HG03575 (cell line): ENCODE results near the gene ZNF764.
"Not testable (repeated sequence)": the region's sequence is repeated elsewhere in the genome, so short reads cannot be mapped to it uniquely, and the experiment has no call there.

ENCODE experiments used
- ATAC-seq: cut with Tn5 transposase; IDR thresholded peaks from one replicate; pipeline ENCODE4 v1.9.1; 2021; ENCODE audit not compliant: unreplicated experiment, insufficient number of reproducible peaks, low FRiP score; ENCODE audit errors: extremely low read depth

The ZNF764 gene

DNA sequence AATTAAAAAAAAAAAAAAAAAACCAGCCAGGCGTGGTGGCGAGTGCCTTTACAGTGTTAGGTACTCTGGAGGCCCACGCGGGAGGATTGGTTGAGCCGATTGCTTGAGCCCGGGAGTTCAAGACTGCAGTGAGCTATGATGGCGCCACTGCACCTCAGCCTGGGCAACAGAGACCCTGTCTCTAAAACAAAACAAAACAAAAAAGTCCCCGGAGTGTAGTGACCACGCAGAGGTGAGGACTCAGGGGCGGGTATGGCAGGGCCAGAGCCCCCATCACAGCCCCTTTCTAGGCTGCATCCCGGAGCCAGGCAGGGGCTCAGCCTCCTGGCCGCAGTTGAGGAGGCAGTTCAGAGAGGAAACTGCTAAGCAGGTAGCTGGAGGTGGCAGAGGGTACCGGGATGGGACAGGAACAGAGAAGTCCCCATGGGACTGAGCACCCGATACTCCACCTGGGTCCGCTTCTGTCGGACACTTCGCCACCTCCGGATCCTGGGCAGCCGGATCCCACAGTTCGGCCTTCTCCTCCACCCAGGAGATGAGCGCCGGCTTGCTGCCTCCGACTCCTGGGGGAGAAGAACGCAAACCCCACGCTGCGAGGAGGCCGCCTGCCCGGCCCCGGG lies 24.3 kb downstream of the ZNF764 start:
- ATAC-seq, result no peak

DNA sequence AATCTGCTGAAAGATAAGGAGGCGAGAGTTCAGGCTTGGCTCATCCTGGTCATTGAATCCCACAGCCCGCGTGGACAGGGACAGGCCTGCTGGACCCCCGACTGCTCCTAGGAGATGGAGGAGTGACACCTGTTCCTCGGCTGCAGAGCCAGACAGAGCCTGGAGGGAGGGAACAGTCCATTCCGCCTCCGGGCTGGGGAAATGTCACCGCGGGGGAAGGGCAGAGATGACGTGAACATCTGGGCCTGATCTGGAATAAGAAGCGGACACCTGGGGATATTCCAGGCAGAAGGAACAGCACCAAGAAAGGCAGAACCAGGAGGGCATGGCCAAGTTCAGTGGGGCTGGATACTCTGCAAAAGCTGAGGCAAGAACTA lies 25.0 kb downstream of the ZNF764 start:
- ATAC-seq, result no peak

DNA sequence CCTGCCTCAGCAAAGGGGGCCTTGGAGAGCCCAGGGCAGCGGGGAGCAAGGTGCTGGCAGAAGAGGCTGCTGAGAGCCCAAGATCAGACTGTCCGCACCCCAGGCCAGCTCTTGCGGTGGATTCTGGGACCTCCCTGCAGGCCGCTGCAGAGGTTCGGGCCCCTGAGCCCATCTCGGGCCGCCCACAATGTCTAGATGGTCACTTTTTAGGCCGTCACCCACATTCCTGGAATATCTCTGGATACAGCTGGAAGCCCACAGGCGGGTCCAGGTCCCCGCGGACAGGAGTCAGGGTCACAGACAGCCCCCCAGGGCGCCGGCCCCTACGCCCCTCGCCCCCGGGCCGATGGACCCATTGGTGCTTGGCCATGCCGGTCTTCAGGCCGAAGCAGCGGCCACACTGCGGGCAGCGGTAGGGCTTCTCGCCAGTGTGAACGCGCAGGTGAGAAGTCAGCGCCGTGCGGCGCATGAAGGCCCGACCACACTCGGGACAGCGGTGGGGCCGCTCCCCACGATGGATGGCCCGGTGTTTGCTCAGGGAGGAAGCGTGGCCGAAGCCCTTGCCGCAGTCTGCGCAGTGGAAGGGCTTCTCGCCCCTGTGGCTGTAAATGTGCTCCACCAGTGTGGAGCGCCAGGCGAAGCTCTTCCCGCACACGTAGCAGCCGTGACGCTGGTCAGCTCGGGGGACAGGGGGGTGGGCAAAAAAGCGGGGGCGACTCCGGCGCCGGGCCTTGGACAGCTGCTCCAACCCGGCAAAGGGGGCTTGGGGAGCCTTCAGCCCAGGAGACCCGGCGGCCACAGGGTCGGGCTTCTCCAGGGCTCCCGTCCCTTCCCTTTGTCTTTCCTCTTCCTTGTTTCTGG lies 25.7 kb downstream of the ZNF764 start:
- no peak for ATAC-seq

DNA sequence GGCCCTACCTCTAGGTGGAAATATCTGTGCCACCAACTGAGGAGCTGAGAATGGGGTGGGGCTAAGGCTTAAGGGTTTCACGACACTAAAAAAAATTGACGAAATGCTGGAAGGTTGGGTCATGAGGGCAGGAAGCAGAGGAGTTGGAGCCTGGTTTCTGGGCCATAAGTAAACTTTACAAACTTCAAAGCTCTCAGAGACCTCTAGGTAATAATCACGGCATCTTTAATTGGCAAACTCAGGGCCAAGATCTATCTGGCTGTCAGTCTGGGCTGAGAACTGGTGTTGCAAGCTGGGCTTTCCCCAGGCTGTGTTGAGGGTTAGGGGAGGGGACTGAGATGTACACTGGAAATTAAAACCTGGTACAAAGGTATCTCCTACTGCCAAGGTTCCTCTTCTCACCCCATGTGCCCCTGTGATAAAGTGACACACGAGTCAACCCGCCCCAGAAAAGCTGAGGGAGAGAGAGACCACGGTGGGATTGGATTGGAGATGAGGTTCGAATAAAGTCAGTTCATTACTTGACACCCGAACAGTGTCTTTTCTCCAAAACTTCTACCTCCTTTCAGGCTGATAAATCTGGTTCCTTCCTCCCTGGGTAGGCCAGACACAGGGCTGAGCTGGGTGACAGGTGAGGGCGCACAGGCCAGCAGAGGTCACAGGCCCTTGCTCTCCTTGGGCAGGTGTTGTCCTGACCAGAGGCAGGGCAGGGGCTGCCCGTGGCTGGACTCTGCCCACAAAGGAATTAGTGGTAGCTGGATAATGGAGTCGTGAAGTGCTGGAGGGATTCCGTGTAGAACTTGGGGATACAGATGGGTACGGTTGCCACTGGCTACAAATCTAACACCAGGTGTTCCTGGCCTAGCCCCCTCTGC lies 27.8 kb downstream of the ZNF764 start:
- no peak for ATAC-seq

DNA sequence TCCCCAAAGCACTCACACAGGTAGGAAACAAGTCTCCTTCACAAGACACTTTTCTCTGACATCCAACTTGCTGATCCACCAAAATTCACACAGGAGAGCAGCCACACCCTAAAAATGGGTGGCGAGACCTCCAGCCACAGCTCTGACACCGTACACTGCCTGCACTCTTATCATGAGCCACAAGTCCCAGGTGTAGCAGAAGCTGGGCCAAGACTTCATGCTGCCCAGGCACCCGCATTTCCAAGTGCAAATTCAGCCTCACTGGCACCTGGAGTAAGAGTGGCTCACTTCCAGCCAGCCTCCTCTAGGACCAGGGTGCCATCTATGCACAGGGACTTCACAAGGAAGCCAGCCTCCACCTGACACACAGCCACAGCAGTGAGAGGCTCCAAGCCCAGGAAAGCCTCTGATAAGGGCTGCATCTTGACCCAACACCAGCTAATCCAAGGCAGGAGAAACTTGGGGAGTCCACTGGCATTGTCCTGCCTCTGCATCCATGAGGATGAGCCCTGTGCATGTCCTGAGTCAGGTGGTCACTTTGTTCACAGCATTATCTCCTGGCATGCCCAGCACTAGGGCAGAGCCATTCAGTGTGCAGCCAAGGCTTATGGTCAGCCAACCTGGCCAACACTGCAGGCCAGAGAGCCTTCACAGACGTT lies 29.2 kb downstream of the ZNF764 start:
- no peak for ATAC-seq

DNA sequence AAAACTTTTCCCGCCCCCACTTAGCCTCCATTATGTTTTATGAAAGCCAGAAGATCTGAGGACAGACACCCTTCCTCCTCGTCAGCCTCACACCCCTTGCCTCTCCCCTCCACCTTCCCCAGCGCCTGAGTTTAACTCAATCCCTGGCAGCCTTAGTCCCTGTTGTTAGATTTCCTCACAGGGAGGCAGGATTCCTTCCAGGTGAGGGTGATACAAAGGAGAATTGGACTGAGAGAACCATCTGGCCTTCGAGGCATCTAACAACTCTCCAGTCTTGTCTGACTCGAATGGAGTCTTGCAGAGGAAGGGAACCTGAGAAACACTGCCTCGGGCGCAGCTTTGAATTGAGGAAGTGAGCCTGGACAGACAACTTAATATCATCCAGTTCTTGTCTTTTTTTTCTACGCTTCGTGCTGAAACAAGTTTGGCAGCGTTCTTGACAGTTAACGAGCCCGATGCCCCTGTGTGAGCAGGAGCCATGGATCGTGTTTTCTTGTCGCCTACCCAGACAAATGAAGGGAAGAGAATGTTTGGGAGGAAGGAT lies 30.5 kb downstream of the ZNF764 start:
- no peak for ATAC-seq

DNA sequence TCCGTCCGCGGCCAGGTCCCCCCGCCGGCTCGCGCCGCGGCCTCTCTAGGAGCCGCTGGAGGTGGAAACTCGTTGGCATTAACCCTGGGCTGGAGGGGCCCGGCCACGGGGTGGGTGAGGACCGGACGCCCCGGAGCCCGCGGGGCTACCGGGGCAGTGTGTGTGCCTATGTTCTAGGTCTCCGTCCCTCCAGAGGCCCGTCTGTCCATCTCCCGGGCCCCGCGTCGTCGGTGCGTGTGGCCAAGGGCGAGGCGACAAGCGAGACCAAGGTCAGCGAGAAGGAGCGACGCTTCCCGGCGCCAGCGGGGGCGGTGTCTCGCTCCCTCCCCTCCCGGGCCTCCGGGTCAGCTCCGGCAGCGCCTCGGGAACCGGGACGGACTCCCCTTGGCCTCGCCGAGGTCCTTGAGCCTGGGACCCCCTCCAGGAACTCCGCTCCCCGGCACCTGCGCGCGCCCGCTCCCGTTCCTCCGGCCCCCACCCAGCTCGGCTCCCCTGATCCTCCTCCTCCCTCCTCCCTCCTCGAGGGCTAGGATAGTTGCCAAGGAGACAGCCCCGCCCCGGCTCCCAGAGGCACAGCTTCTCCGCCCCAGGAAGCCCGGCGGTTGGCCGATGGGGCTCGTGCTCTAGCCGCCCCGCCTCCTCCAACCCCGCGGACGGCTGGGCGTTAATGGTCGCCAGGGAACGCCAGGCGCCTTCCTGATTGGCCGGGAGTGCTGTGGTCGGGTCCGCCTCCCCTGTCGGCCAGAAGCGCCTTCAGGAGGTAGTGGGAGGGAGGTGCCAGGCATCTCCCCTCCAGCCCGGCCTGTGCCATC lies 31.1 kb downstream of the ZNF764 start:
- no peak for ATAC-seq

DNA sequence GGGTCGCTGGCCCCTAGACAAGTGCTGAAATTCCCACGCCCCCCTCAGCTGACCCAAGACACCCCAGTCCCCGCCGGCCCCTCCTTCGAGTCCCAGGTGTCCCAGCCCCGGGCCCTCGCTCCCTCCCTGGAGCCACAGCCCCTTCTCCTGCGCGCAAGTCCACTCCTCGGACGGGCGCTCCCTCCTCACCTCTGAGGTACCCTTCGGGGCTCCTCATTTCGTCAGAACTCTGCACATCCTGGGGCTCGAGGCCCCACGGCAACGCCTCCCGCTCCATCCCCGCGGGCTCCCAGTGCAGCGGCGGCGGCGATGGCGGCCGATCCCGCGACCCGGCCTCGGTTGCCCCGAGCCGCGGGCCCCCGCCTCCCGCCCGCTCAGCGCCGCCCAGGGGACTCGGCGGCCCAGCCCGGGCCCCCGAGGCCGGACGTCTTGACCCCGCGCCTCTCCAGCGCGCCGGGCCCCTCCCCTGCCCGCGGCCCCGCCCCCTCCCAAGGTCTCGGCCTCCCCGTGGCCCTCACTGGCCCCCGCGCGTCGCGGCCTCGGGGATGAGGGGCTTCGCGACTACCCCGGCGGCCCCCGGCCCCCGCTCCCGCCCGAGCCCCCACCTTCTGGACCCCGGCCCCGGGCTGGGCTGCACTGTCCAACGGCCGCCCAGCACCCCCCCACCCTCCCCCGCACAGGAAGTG lies 31.9 kb downstream of the ZNF764 start, which contains the start of gene ZNF768:
ZNF768 (minus strand) TSS at position 430 of the 686 bp plus-strand sequence; CDS start at position 277, 153 bp downstream.
- no peak for ATAC-seq

DNA sequence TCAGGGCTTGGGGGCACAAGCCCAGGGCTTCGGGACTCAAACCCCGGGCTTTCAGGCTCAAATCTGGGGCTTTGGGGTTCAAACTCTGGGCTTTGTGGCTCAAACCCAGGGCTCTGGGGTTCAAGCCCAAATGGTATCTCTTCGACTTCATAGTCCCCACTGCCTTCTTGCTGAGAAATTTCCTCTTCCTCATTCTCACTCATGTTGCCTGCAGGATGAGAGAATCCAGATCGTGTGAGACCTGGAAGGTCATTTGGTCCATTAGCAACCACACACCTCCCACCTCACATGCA lies 32.4 kb downstream of the ZNF764 start:
- no peak for ATAC-seq

DNA sequence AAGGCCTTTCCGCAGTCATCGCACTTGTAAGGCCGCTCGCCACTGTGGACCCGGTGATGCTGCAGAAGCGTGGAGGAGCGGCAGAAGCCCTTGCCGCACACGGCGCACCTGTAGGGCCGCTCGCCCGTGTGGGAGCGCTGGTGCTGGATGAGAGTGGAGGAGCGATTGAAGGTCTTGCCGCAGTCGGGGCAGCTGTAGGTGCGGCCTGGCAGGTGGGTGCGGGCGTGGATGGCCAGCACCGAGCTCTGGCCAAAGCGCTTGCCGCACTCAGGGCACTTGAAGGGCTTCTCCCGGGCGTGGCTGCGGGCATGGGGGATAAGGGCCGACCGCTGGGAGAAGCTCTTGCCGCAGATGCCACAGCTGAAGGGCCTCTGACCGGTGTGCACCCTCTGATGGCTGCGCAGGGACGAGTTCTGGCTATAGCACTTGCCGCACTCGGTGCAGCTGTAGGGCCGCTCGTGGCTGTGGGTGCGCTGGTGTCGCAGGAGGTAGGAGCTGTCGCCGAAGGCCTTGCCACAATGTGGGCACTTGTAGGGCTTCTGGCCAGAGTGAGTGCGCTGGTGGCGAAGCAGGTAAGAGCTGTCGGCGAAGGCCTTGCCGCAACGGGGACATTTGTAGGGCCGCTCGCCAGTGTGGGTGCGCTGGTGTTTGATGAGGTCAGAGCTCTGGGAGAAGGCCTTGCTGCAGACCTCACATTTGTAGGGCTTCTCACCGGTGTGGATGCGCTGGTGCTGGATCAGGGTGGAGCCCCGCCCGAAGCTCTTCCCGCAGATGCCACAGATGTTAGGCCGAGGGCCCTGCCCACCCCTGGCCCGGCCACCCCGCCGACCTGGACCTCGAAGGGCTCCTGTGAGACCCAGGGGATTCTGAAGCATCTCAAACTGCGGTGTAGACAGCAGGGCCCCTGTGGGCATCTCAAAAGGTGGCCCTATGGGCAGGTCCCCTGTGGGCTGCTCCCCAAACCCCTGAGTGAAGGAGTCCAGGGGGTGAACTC lies 33.3 kb downstream of the ZNF764 start:
- no peak for ATAC-seq

DNA sequence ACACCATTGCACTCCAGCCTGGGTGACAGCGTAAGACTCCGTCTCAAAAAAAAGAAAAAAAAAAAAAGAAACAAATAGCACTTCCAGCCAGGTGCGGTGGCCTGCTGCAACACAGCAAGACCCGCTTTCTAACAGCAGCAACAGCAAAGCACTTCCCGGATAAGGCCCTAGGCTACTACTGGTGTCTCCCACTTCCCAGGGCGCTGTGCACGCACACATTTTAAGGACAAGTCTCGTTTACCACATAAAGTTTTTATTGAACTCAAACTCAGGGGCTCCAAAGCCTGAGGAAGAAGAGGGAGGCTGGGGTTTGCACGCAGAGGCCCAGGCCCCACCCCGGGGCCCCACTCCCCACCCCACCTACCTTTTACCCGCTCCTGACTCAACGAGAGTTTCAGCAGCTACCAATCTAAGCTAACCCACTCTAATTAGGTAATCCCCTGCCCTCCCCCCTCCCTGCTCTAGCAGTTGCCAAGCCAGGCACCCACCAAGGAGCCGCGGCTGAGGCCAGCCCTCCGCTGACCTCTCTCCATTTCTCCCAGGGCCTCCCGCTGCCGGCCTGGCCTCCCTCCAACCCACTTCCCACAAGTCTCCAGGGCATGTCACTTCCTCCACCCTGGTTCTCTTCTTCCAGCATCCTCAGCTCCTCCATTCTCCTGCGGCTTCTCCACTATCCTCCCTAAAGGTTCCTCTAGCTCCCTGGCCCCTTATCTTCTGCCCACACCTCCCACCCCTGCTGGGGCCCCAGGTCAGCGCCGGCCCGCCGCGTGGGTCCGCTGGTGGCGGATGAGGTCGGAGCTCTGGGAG lies 34.2 kb downstream of the ZNF764 start:
- ATAC-seq, result no peak

DNA sequence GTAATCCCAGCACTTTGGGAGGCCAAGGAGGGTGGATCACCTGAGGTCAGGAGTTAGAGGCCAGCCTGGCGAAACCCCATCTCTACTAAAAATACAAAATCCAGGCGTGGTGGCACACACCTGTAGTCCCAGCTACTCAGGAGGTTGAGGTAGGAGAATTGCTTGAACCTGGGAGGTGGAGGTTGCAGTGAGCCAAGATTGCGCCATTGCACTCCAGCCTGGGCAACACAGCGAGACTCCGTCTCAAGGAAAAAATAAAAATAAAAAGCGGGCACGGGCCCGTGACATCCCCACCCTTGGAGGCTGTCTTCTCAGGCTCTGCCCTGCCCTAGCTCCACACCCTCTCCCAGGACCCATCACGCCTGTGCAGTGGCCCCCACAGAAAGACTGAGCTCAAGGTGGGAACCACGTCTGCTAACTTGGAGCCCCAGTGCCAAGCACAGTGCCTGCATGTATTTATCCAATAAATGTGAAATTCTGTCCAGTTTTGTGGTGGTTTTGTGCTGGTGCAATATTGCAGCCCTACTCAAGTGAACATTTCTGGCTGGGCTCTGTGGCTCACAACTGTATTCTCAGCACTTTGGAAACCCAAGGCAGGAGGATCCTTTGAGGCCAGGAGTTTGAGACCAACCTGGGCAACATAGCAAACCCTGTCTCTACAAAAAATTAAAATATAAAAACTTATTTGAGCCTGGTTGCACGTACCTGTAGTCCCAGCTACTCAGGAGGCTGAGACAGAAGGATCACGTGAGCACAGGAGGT lies 35.3 kb downstream of the ZNF764 start:
- not testable (repeated sequence) for ATAC-seq

DNA sequence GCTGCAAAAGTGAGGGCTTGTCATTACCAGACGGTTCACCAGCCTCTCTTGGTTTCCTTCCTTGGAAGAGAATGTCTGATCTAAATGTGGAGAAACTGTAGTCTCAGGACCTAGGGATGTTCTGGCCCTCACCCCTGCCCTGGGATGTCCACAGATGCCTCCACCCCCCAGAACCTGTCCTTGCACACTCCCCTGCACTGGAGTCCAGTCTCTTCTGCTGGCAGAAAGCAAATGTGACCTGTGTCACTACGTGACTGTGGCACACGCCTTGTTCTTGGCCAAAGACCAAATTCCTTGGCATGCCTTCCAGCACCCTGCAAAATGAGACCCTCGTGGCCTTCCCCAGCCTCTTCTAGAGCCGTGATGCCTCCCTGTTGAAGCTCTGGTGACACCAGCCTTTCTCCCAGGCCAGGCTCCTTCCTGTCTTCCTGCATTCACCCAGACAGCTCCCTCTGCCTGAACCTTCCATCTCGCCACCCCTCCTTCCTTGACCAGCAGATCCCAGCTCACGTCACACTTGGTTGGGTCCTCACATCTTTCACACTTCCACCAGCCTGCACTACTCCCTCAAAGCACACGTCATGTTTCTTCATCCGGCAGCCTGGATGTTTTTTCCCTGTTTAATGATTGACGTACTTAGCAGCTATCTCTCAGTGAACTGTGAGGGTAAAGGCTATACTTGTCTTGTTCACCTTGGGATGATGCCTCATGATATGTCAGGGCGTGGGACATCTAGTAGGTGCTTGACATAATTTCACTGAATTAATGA lies 36.1 kb downstream of the ZNF764 start:
- no peak for ATAC-seq

DNA sequence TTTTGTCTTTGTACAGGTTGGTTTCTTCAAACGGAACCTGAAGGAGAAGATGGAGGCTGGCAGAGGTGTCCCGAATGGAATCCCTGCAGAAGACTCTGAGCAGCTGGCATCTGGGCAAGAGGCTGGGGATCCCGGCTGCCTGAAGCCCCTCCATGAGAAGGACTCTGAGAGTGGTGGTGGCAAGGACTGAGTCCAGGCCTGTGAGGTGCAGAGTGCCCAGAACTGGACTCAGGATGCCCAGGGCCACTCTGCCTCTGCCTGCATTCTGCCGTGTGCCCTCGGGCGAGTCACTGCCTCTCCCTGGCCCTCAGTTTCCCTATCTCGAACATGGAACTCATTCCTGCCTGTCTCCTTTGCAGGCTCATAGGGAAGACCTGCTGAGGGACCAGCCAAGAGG lies 36.7 kb downstream of the ZNF764 start:
- ATAC-seq, result no peak
